Sigmoid colon (tissue), 7 donors: ENCODE measurements around the gene MAP1LC3A. TPM values are rescaled to one million over a fixed set of nuclear protein-coding genes. Genes with fewer than 3 reads are reported as not detected.

ENCODE experiments used
- DNase-seq: peaks from one replicate; pipeline ENCODE4 v3.0.0-alpha.2; 2019
- H3K27ac ChIP-seq, 4 donors: fragments of 200-600 bp; sonication (generic); one replicate each; pipeline ENCODE4 v1.5.1; 2016 to 2019; ENCODE audit warnings: mild to moderate bottlenecking in 1 of 4
- H3K27me3 ChIP-seq, 3 donors: fragments of 200-600 bp; sonication (generic); one replicate each; pipeline ENCODE4 v1.5.1; 2019; ENCODE audit warnings: mild to moderate bottlenecking in 1 of 3
- H3K36me3 ChIP-seq, 4 donors: fragments of 200-600 bp; sonication (generic); one replicate each; pipeline ENCODE4 v1.5.1; 2016 to 2019
- H3K4me1 ChIP-seq, 4 donors: fragments of 200-600 bp; sonication (generic); one replicate each; pipeline ENCODE4 v1.5.1; 2017 to 2019
- H3K4me3 ChIP-seq, 4 donors: fragments of 200-600 bp; sonication (generic); one replicate each; pipeline ENCODE4 v1.5.1; 2017 to 2019; ENCODE audit warnings: mild to moderate bottlenecking in 2 of 4, moderate library complexity in 1 of 4
- H3K9me3 ChIP-seq, 4 donors: fragments of 200-600 bp in 3 of 4; sonication (generic) in 3 of 4; one replicate each; pipeline versions ENCODE4 v1.5.1 to v1.6.1; 2013 to 2019
- CTCF ChIP-seq, 4 experiments: fragments of 450-650 bp in 3 of 4; fragments of 200-600 bp in 1 of 4; IDR thresholded peaks; one replicate each; pipeline ENCODE4 v1.5.1; 2016 to 2019; ENCODE audit warnings: antibody characterized with exemption in 4 of 4, mild to moderate bottlenecking in 3 of 4, moderate library complexity in 2 of 4
- EP300 ChIP-seq, 4 donors: sonication (generic); formaldehyde crosslinking; IDR thresholded peaks; one replicate each; pipeline ENCODE4 v1.6.1; 2017; ENCODE audit warnings: antibody characterized with exemption in 4 of 4
- POLR2A ChIP-seq, 2 donors: fragments of 450-650 bp; IDR thresholded peaks; one replicate each; pipeline ENCODE4 v1.6.1; 2016; ENCODE audit warnings: antibody characterized with exemption in 2 of 2, mild to moderate bottlenecking in 2 of 2, moderate library complexity in 2 of 2
- POLR2AphosphoS5 ChIP-seq, 4 donors: sonication (generic); formaldehyde crosslinking; IDR thresholded peaks; one replicate each; pipeline ENCODE4 v1.6.1; 2017; ENCODE audit warnings: antibody characterized with exemption in 4 of 4
- WGBS, 2 donors: extraction: QIAGEN DNeasy Blood & Tissue Kit; methylation state at CpG; one replicate each; pipeline ENCODE4 v1.1.7; 2013; 5-methylcytosine and 5-hydroxymethylcytosine counted together
- intact Hi-C: fragments of 100-400 bp; cut with DNase I; formaldehyde crosslinking; loops from one replicate; pipeline ENCODE4 v1.15.1; 2023
- polyA plus RNA-seq, 3 donors: library from polyadenylated mRNA; stranded (reverse); fragments of 200-250 nt; gene quantifications; one replicate each; pipeline ENCODE4 v1.2.3, GENCODE V29; 2013
- total RNA-seq, 4 donors: library from RNA; depleted of rRNA; stranded (reverse); fragments of >200 nt; gene quantifications; one replicate each; pipeline ENCODE4 v1.1.0, GENCODE V29; 2016
- donor health status: healthy with polysubstance abuse.
- donor health status: Bipolar disorder and iron deficiency.
- donor health status: healthy.

The MAP1LC3A gene
- total and polyA plus RNA-seq, 7 donors, result 45.5 to 88.1 (median 51.0) TPM

GRCh38 chr20:34562641-34563040 is 4.1 kb downstream of the MAP1LC3A start:
- DNase-seq, result no peak
- no peak overlapping the region for H3K4me3 ChIP-seq
- no peaks in the 10 kb centered on the region for H3K27me3 ChIP-seq
- H3K9me3 ChIP-seq, result no peaks in the 10 kb centered on the region
- H3K4me1 ChIP-seq, result peaks cover 0 to 20% (median 8%) of the 10 kb centered on the region in 4 donors
- intact Hi-C loops, result no loop called here
- WGBS, 2 donors, result 60 to 72% methylated on average over 5 of the region's 5 CpGs
- peak in 1 of 4 donors; percentile 6 for TF ChIP-seq POLR2AphosphoS5 (IDR thresholded peaks at IDR 0.05)
- peak in 1 of 4 experiments; percentile 12 for TF ChIP-seq CTCF (IDR thresholded peaks at IDR 0.05)
- TF ChIP-seq POLR2A (IDR thresholded peaks at IDR 0.05), result no peak
- no peak for TF ChIP-seq EP300 (IDR thresholded peaks at IDR 0.05)
- no peak overlapping the region for H3K27ac ChIP-seq
- no peaks in the 10 kb centered on the region for H3K36me3 ChIP-seq

GRCh38 chr20:34564833-34565232 is 6.3 kb downstream of the MAP1LC3A start:
- no peaks in the 10 kb centered on the region for H3K27me3 ChIP-seq
- WGBS, 2 donors, result 80 to 82% methylated on average over 7 of the region's 7 CpGs
- DNase-seq, result no peak
- no peaks in the 10 kb centered on the region for H3K9me3 ChIP-seq
- H3K36me3 ChIP-seq, result peaks cover 0 to 6% (median 0%) of the 10 kb centered on the region in 4 donors
- H3K27ac ChIP-seq, result no peak overlapping the region
- H3K4me3 ChIP-seq, result no peak overlapping the region
- peaks cover 0 to under 1% (median 0%) of the 10 kb centered on the region in 4 donors for H3K4me1 ChIP-seq
- intact Hi-C loops, result no loop called here
- TF ChIP-seq POLR2A (IDR thresholded peaks at IDR 0.05) (no peak), CTCF (IDR thresholded peaks at IDR 0.05) (no peak), POLR2AphosphoS5 (IDR thresholded peaks at IDR 0.05) (no peak), EP300 (IDR thresholded peaks at IDR 0.05) (no peak)

- no peaks in the 10 kb centered on the region for H3K27me3 ChIP-seq
- 92 to 93% methylated on average over 9 of the region's 9 CpGs for WGBS, 2 donors
- no peak overlapping the region for H3K27ac ChIP-seq
- no peaks in the 10 kb centered on the region for H3K9me3 ChIP-seq
- intact Hi-C loops, result no loop called here
- TF ChIP-seq POLR2A (IDR thresholded peaks at IDR 0.05) (no peak), POLR2AphosphoS5 (IDR thresholded peaks at IDR 0.05) (no peak), CTCF (IDR thresholded peaks at IDR 0.05) (no peak), EP300 (IDR thresholded peaks at IDR 0.05) (no peak)
- peaks cover 0 to 20% (median 0%) of the 10 kb centered on the region in 4 donors for H3K36me3 ChIP-seq
- H3K4me1 ChIP-seq, result no peaks in the 10 kb centered on the region
- H3K4me3 ChIP-seq, result no peak overlapping the region
- DNase-seq, result peak; percentile 28
Measured at GRCh38 chr20:34566978-34567891, 8.7 kb downstream of the MAP1LC3A start.

GRCh38 chr20:34567892-34568865 is 9.7 kb downstream of the MAP1LC3A start:
- intact Hi-C loops, result no loop called here
- H3K27ac ChIP-seq, result no peak overlapping the region
- no peaks in the 10 kb centered on the region for H3K4me1 ChIP-seq
- peaks cover 0 to 29% (median under 1%) of the 10 kb centered on the region in 4 donors for H3K36me3 ChIP-seq
- H3K9me3 ChIP-seq, result no peaks in the 10 kb centered on the region
- peak; percentile 44 for DNase-seq
- no peaks in the 10 kb centered on the region for H3K27me3 ChIP-seq
- no peak overlapping the region for H3K4me3 ChIP-seq
- WGBS, 2 donors, result 93 to 94% methylated on average over 15 of the region's 15 CpGs
- TF ChIP-seq POLR2AphosphoS5 (IDR thresholded peaks at IDR 0.05) (no peak), POLR2A (IDR thresholded peaks at IDR 0.05) (no peak), CTCF (IDR thresholded peaks at IDR 0.05) (no peak), EP300 (IDR thresholded peaks at IDR 0.05) (no peak)
